Frontal cortex (tissue), 4 donors: ENCODE results near the gene OSBPL1A. TPM values are rescaled to one million over a fixed set of nuclear protein-coding genes. Genes with fewer than 3 reads are reported as not detected.
A peak's percentile ranks its signal among the peaks of the same experiment; 100 is the strongest.
"Not testable (repeated sequence)": the region's sequence is repeated elsewhere in the genome, so short reads cannot be mapped to it uniquely, and the experiment has no call there.

Experiments
- DNase-seq, 2 donors: peaks; one replicate each; pipeline ENCODE4 v3.0.0; 2012; ENCODE audit warnings: low spot score in 2 of 2
- FAIRE-seq: peaks from 2 replicates; lab custom pipeline; 2012; peaks lifted over from hg19 to GRCh38; lab: Jason Lieb, UNC
- total RNA-seq: library from RNA; depleted of rRNA; stranded (reverse); fragments of >200 nt; gene quantifications from one replicate; pipeline ENCODE4 v1.2.3, GENCODE V29; 2014
- donor health status: control.
- donor health status: control.
- donor health status: control.

OSBPL1A gene
- total RNA-seq, 1 donor from 2014 or later, result 42.8 TPM

- no peak for FAIRE-seq
- no peak for DNase-seq
These were observed 239.8 kb downstream of the OSBPL1A start for GRCh38 chr18:24157855-24158254.

GRCh38 chr18:24153397-24153796 lies 244.2 kb downstream of the OSBPL1A start:
- no peak for FAIRE-seq

GRCh38 chr18:24149591-24149990 lies 248.0 kb downstream of the OSBPL1A start:
- not testable (repeated sequence) for DNase-seq, FAIRE-seq

More at GRCh38 chr18:24153397-24153796, 244.2 kb downstream of the OSBPL1A start:
- DNase-seq, result no peak

GRCh38 chr18:24142376-24142775 lies 255.2 kb downstream of the OSBPL1A start:
- FAIRE-seq (no peak), DNase-seq (no peak)

- FAIRE-seq (no peak), DNase-seq (no peak)
These were observed 256.9 kb downstream of the OSBPL1A start for GRCh38 chr18:24140697-24141096.

- peak; percentile 67 to 78 for DNase-seq
- FAIRE-seq, result no peak
These were observed 258.6 kb downstream of the OSBPL1A start, which contains the start of gene CABYR for GRCh38 chr18:24138789-24139616. Gene CABYR (plus strand): TSS chr18:24139062. CDS start chr18:24143115, 4,053 bp downstream.

- DNase-seq (no peak), FAIRE-seq (no peak)
These were observed 259.2 kb downstream of the OSBPL1A start for GRCh38 chr18:24138409-24138788.

- no peak for FAIRE-seq
These were observed 260.7 kb downstream of the OSBPL1A start for GRCh38 chr18:24136967-24137373.

GRCh38 chr18:24130494-24130893 lies 267.1 kb downstream of the OSBPL1A start:
- FAIRE-seq, result no peak
- no peak for DNase-seq

More at GRCh38 chr18:24136967-24137373, 260.7 kb downstream of the OSBPL1A start:
- DNase-seq, result no peak

- FAIRE-seq (no peak), DNase-seq (no peak)
These were observed 268.9 kb downstream of the OSBPL1A start for GRCh38 chr18:24128700-24129099.

- FAIRE-seq (no peak), DNase-seq (no peak)
These were observed 269.9 kb downstream of the OSBPL1A start for GRCh38 chr18:24127735-24128134.

GRCh38 chr18:24126155-24126961 lies 271.3 kb downstream of the OSBPL1A start:
- FAIRE-seq (no peak), DNase-seq (no peak)

- no peak for FAIRE-seq
- no peak for DNase-seq
These were observed 276.0 kb downstream of the OSBPL1A start for GRCh38 chr18:24121625-24122024.

- FAIRE-seq (no peak), DNase-seq (no peak)
These were observed 276.9 kb downstream of the OSBPL1A start for GRCh38 chr18:24120676-24121075.

GRCh38 chr18:24118750-24119577 lies 278.7 kb downstream of the OSBPL1A start:
- DNase-seq, result peak; percentile 24 to 37
- peak; percentile 43 for FAIRE-seq

GRCh38 chr18:24115628-24116027 lies 282.0 kb downstream of the OSBPL1A start:
- no peak for FAIRE-seq
- no peak for DNase-seq

GRCh38 chr18:24114924-24115549 lies 282.6 kb downstream of the OSBPL1A start:
- no peak for FAIRE-seq
- DNase-seq, result no peak

GRCh38 chr18:24112874-24113615 lies 284.6 kb downstream of the OSBPL1A start:
- no peak for DNase-seq
- FAIRE-seq, result no peak

- DNase-seq (no peak), FAIRE-seq (no peak)
These were observed 285.2 kb downstream of the OSBPL1A start for GRCh38 chr18:24112464-24112863.
